Endothelial cell of umbilical vein (primary cell): ENCODE results near the gene TRIM10.
"Not testable (repeated sequence)": the region's sequence is repeated elsewhere in the genome, so short reads cannot be mapped to it uniquely, and the experiment has no call there.

Experiments used
- CTCF ChIP-seq, 2 donors: IDR thresholded peaks; 1 replicate in 1 of 2; 2 replicates in 1 of 2; pipeline ENCODE4 v1.5.1; 2011; ENCODE audit warnings: low read length in 2 of 2, mild to moderate bottlenecking in 2 of 2, moderate library complexity in 2 of 2, control low read depth in 1 of 2, inconsistent platforms in 1 of 2, low read depth in 1 of 2; ENCODE audit not compliant: insufficient read depth in 1 of 2; ENCODE audit errors: extremely low read depth in 1 of 2
- EZH2 ChIP-seq: IDR thresholded peaks from 2 replicates; pipeline ENCODE4 v1.6.1; 2012; ENCODE audit warnings: borderline replicate concordance, low read depth, mild to moderate bottlenecking, moderate library complexity, low read length, inconsistent platforms; ENCODE audit not compliant: severe bottlenecking
- GATA2 ChIP-seq: IDR thresholded peaks from 2 replicates; pipeline ENCODE4 v1.7.0; 2011; ENCODE audit warnings: low read depth, mild to moderate bottlenecking, moderate library complexity, mixed read lengths, low read length; ENCODE audit not compliant: insufficient read length, insufficient read depth
- MAX ChIP-seq: IDR thresholded peaks from 2 replicates; pipeline ENCODE4 v1.6.1; 2011; ENCODE audit not compliant: insufficient read depth, insufficient read length
- POLR2AphosphoS5 ChIP-seq: IDR thresholded peaks from 2 replicates; pipeline ENCODE4 v1.6.1; 2012; ENCODE audit warnings: low read depth, mild to moderate bottlenecking, control low read depth, low read length, moderate library complexity; ENCODE audit not compliant: insufficient read depth

- TF ChIP-seq CTCF (IDR thresholded peaks at IDR 0.05; ENCODE audit: extremely low read depth in 1 of 2, insufficient read depth in 1 of 2, low read depth in 1 of 2, low read length in 2 of 2); GATA2; MAX; POLR2AphosphoS5; EZH2: not testable (repeated sequence)
These were observed 42.3 kb downstream of the TRIM10 start for GRCh38 chr6:30118691-30119090.
